OCI-M1 (cell line): ENCODE results near the gene KIAA0825.

ENCODE experiments used
- DNase-seq: peaks from one replicate; lab custom pipeline; 2025; lab: John Stamatoyannopoulos, UW

KIAA0825 gene

DNA sequence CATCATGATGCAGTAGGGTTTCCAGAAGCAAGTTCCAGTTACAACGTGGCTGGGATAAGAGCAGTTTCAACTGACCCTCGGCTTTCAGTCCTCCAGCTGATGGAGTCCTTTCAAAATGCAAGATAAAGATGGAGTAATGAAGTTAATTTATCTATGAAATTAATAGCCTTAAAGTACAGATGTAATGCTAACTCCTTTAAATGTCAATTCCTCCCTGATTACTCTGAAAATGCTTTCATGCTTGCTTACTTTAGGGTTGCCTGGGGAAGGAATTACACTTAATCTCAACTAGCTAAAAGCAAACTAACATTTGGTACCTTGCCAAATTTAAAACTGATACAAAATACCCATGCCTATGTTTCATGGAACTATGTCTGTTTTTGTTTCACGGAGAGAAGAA, 178.4 kb downstream of the KIAA0825 start:
- no peak for DNase-seq

DNA sequence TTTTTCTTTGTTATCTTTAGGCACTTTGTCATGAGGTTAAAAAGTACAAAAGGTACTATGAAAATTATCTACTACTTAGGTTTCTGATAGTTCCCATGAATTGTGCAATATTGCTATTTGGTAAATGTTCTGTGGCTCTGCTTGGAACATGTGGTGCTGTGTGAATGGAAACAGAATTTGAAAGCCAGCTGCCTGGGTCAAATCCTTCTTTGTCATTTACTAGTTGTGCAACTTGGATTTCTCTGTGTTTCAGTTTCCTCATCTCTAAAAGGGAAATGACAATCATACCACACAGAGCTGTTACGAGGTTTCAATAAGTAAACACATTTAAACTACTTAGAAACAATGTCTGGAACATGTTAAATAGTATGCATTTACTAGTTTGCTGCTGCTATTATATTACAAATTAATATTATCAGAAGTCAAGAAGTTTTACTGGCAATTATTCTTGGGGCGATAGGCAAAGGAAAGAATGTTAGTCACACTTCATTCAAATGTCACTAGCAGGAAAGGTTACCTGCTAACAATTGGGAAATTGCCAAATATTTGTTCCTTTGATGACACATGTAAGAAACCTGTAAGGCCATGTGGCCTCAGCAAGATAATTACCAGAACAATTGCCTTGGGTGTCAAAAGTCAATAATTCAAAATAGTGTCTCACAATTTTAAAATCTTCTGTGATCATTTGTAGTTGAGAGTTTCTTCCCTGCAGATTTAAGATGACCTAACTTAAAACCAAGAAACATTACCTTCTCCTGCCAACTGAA, 184.8 kb downstream of the KIAA0825 start:
- DNase-seq = peak; percentile 35

DNA sequence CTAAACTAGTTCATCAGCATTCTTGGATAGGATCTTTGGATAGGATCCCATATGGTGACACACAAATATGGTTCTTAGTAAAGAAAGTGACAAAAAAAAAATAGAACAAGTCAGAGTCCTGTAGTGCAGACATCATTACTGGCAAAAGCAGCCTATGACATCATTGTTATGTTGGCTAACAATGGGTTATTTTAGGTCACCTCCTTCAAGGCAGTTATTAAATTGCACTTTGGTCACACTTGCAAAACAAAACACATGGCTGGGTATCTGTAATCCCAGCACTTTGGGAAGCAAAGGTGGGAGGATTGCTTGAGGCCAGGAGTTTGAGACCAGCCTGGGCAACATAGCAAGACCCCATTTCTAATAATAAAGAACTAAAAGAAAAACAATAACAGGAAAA, 185.9 kb downstream of the KIAA0825 start:
- no peak for DNase-seq

- no peak for DNase-seq
Observed at GRCh38 chr5:94431696-94432095, 186.7 kb downstream of the KIAA0825 start.

DNA sequence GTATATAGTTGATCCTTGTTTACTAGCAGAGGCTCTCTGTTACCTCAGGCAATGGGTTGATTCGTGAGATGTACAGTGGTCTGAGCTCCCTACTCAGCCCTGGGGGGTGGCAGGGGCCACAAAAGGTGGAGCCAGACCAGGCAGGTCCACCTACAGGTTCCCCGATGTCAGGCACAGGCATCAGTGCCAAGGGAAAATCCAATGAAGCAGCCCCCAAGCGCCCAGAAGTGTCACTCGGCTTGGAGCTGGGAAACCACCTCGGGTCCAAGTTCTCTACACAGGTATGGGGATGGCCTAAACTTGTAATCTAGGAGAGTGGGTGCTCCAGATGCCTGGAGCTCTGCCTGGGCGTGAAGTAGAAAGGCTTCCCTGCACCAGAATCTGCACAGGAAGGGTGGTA, 188.8 kb downstream of the KIAA0825 start:
- DNase-seq = no peak

- no peak for DNase-seq
Observed at GRCh38 chr5:94425396-94425795, 193.0 kb downstream of the KIAA0825 start.

- no peak for DNase-seq
Observed at GRCh38 chr5:94423411-94423810, 195.0 kb downstream of the KIAA0825 start.

GRCh38 chr5:94422812-94423211, 195.6 kb downstream of the KIAA0825 start:
- DNase-seq = peak; percentile 13

DNA sequence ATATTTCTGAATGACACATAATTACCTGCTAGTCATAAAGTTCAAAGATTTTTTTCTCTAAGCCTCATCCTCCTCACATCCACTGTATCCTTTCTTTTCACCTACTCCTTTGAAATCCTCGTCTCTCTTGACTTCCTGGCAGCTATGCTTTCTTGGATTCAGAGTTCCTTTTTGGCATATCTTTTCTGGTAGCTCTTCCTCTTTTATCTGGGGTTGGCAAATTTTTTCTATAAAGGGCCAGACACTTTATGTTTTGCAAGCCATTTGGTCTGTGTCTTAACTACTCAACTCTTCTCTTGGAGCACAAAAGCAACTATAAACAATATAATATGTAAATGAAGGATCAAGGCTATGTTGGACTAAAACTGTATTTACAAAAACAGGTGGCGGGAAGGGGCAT, 197.5 kb downstream of the KIAA0825 start:
- no peak for DNase-seq

DNA sequence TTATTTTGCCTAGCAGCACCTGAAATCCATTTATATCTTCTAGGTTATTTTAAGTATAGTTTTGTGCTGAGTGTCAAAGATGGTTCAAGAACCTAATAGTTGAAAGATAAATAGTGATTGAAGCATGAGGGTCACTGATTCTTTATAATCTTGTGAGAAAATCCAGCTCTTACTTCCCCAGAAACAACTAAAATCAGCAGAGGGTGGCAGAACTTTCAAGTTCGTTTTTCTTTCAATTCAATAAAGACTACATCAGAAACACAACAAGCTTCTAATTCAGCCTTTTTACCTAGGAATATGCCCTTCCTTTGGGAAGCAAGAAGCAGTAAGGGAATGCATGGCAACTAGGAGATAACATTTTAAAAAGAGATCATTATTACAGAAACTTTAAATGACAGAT, 202.6 kb downstream of the KIAA0825 start:
- DNase-seq = no peak

GRCh38 chr5:94409440-94409839, 209.0 kb downstream of the KIAA0825 start:
- DNase-seq = no peak

- DNase-seq = no peak
Observed at GRCh38 chr5:94407023-94407422, 211.4 kb downstream of the KIAA0825 start.

GRCh38 chr5:94403483-94403882, 214.9 kb downstream of the KIAA0825 start:
- DNase-seq = no peak

DNA sequence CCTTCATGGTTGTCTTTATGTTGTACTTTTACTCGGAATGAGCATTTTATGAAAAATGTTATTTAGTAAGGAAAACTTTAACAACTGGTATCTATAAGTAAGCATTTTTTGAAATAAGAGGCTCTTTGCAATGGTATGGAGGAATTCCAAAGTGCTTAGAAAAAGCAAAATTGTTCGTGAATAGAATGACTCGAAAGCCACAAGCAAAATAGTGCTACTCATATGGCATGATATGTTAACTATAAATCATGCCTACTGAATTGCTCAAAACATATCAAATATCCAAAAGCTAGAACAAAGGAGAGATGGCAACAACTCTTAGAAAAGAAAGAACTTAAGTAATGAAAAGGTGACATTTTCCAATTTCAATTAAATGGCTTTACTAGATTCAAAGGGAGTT, 216.3 kb downstream of the KIAA0825 start:
- no peak for DNase-seq

DNA sequence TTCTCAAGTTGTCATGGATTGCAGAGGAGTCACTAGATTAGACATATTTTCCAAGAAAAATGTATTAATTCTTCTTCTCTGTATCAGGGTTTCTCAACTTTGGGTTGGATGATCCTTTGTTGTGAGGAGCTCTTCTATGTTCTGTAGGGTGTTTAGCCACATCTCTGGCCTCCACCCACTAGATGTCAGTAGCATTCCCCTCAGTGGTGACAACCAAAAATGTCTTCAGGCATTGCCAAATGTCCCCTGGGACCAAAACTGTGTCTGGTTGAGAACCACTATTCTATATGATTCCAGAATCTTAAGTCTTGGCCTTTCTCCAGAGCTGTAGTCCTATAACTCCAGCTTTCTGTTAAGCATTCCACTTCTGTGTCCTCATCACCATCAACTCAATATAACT, 220.9 kb downstream of the KIAA0825 start:
- DNase-seq = peak; percentile 34

- DNase-seq = no peak
Observed at GRCh38 chr5:94396687-94397086, 221.7 kb downstream of the KIAA0825 start.

- no peak for DNase-seq
Observed at GRCh38 chr5:94395468-94395867, 222.9 kb downstream of the KIAA0825 start.

- no peak for DNase-seq
Observed at GRCh38 chr5:94391996-94392395, 226.4 kb downstream of the KIAA0825 start.

- no peak for DNase-seq
Observed at GRCh38 chr5:94389515-94389899, 228.9 kb downstream of the KIAA0825 start.

DNA sequence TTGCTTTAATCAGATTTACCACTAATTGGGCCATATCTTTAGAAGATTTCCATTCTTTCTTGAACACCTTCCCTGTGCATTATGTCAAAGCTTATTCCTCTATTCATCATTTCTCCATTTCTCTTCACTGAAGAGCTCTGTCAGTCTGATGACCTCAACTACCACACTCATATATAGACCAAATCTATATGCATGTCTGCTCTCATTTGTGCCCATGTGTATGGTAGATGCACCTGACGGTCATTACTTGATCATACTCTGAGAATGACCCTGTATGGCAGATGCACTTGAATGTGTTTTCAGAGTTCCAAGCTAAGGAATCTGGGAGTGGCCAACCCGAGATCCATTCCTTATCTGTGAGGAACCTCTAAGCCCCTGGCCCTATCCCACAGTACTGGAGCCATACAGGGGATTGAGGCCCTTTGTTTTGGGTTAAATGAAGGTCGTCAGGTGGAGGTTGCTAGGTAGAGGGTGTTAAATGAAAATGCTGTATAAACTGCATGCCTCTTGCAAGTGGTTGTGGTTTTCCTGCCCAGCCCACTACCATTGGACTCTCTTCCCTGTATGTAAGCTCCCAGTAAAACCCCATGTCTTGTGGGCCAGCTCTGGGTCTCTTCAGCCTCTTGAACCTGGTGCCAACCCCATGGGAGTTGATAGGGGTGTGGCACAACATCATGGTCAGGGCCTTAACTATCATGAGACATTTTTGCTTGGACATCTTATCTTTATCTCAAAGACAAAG, 229.5 kb downstream of the KIAA0825 start:
- no peak for DNase-seq

DNA sequence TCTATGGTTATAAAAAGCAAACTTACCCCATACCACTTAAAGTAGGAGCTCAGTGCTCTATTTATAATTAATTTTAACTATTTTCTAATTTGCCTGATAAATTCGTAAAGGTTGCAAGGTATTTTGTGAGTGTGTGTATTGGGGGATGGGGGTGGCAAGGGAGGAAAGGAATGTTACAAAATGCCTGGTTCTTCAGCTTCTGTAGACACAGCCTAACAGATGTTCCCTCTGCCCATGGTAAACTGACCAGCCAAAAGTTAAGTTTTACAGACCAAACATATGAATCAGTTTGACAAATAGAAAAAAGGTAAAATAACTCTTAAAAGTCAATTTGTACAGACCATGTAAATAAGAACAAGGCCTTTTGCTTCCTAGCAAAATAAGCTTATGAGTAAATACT, 232.6 kb downstream of the KIAA0825 start:
- no peak for DNase-seq

DNA sequence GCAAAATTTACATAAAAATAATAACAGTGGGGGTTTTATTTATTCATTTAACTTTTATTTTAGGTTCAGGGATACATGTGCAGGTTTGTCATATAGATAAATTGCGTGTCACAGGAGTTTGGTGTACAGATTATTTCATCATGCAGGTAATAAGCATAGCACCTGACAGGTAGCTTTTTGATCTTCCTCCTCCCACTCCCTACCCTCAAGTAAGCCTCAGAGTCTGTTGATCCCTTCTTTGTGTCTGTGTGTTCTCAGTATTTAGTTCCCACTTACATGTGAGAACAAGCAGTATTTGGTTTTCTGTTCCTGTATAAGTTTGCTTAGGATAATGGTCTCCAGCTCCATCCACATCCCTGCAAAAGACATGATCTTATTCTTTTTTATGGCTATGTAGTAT, 240.3 kb downstream of the KIAA0825 start:
- no peak for DNase-seq

DNA sequence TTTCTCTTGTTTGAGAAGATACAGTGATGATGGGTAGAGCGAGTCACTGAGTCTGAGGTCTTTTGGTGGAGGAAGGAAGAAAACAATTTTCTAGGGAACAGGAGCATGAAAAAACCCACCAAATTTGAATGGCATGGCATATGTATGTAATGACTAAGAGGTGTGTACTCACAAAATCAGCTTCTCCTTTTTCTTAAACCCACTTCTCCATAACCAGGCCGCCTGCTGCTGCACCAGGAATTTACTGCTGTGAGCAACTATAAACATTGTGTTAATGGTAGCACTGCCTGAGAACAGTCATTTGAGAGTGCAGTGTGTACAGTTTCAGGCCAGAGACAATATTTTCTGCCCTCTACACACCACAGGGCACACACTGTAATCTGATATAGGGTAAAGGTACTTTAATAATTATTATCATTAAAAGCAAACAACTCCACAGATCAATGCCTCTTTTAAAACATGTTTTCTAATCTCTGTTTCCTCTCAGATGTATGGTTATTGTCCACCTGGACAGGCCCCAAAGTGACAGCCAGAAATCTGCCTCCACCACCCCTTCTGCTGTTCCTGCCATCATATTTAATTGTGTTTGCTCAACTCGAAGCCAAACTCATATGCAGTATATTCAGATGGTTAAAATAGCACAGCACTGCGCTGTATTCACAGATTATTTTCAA, 241.6 kb downstream of the KIAA0825 start:
- peak; percentile 15 for DNase-seq
